H9 (cell line): ENCODE results near the gene DIPK1B. TPM values are rescaled to one million over a fixed set of nuclear protein-coding genes. Genes with fewer than 3 reads are reported as not detected.

Experiments used
- DNase-seq: peaks from one replicate; pipeline ENCODE4 v3.0.0-alpha.2; 2017
- H2AFZ ChIP-seq: one replicate; pipeline ENCODE4 v1.6.1; 2013; ENCODE audit warnings: mild to moderate bottlenecking, low read length, control low read depth, moderate library complexity
- H2AK5ac ChIP-seq: 2 replicates; pipeline ENCODE4 v1.6.1; 2013; ENCODE audit warnings: low read length, control low read depth, mixed read lengths; ENCODE audit not compliant: insufficient read length
- H2BK120ac ChIP-seq: one replicate; pipeline ENCODE4 v1.6.1; 2013; ENCODE audit warnings: low read depth, mild to moderate bottlenecking, low read length, control low read depth, inconsistent platforms; ENCODE audit not compliant: poor library complexity, severe bottlenecking
- H2BK12ac ChIP-seq: 2 replicates; pipeline ENCODE4 v1.6.1; 2013; ENCODE audit warnings: low read length, control low read depth, mixed read lengths, low read depth; ENCODE audit not compliant: insufficient read length
- H2BK15ac ChIP-seq: 2 replicates; pipeline ENCODE4 v1.6.1; 2013; ENCODE audit warnings: low read depth, low read length, control low read depth
- H2BK20ac ChIP-seq: one replicate; pipeline ENCODE4 v1.6.1; 2013; ENCODE audit warnings: low read depth, mild to moderate bottlenecking, low read length, control low read depth, inconsistent platforms; ENCODE audit not compliant: poor library complexity, severe bottlenecking
- H2BK5ac ChIP-seq: 2 replicates; pipeline ENCODE4 v1.6.1; 2013; ENCODE audit warnings: low read length, control low read depth, mixed read lengths; ENCODE audit not compliant: insufficient read length
- H3K14ac ChIP-seq: 2 replicates; pipeline ENCODE4 v1.6.1; 2013; ENCODE audit warnings: low read length, control low read depth; ENCODE audit not compliant: insufficient read depth
- H3K18ac ChIP-seq: 2 replicates; pipeline ENCODE4 v1.6.1; 2013; ENCODE audit warnings: low read depth, mild to moderate bottlenecking, mixed read lengths, low read length, control low read depth; ENCODE audit not compliant: insufficient read length
- H3K23ac ChIP-seq: 2 replicates; pipeline ENCODE4 v1.6.1; 2013; ENCODE audit warnings: low read length, control low read depth, mixed read lengths, low read depth; ENCODE audit not compliant: insufficient read length
- H3K23me2 ChIP-seq: 2 replicates; pipeline ENCODE4 v1.6.1; 2013; ENCODE audit warnings: low read depth, mild to moderate bottlenecking, mixed read lengths, low read length, control low read depth; ENCODE audit not compliant: insufficient read length, poor library complexity, severe bottlenecking
- H3K27ac ChIP-seq: 2 replicates; pipeline ENCODE4 v1.5.1; 2013; ENCODE audit warnings: low read length, control low read depth, mixed read lengths, low read depth; ENCODE audit not compliant: insufficient read length
- H3K27me3 ChIP-seq: 2 replicates; pipeline ENCODE4 v1.6.1; 2013; ENCODE audit warnings: low read length, control low read depth, inconsistent platforms; ENCODE audit not compliant: insufficient read depth
- H3K4ac ChIP-seq: 2 replicates; pipeline ENCODE4 v1.6.1; 2013; ENCODE audit warnings: low read depth, mild to moderate bottlenecking, control low read depth, inconsistent platforms, low read length, moderate library complexity
- H3K4me1 ChIP-seq: 2 replicates; pipeline ENCODE4 v1.6.1; 2013; ENCODE audit warnings: low read length, control low read depth, inconsistent platforms; ENCODE audit not compliant: insufficient read depth
- H3K4me2 ChIP-seq: 2 replicates; pipeline ENCODE4 v1.6.1; 2013; ENCODE audit warnings: low read length, control low read depth, mixed read lengths; ENCODE audit not compliant: insufficient read length, insufficient read depth
- H3K56ac ChIP-seq: 2 replicates; pipeline ENCODE4 v1.6.1; 2013; ENCODE audit warnings: low read depth, mild to moderate bottlenecking, mixed read lengths, low read length, control low read depth; ENCODE audit not compliant: insufficient read length
- H3K79me1 ChIP-seq: 2 replicates; pipeline ENCODE4 v1.6.1; 2013; ENCODE audit warnings: low read depth, mild to moderate bottlenecking, moderate library complexity, low read length, control low read depth, inconsistent platforms; ENCODE audit not compliant: insufficient read depth, poor library complexity, severe bottlenecking
- H3K79me2 ChIP-seq: 2 replicates; pipeline ENCODE4 v1.6.1; 2013; ENCODE audit warnings: low read length, control low read depth, inconsistent platforms; ENCODE audit not compliant: insufficient read depth
- H3K9ac ChIP-seq: 2 replicates; pipeline ENCODE4 v1.6.1; 2013; ENCODE audit warnings: low read length, control low read depth, mixed read lengths; ENCODE audit not compliant: insufficient read length; ENCODE audit errors: extremely low read depth
- H3K9me3 ChIP-seq: one replicate; pipeline ENCODE4 v1.6.1; 2013; ENCODE audit warnings: low read depth, low read length, inconsistent platforms; ENCODE audit not compliant: control insufficient read depth
- H3T11ph ChIP-seq: one replicate; pipeline ENCODE4 v1.6.1; 2013; ENCODE audit warnings: mild to moderate bottlenecking, low read length, control low read depth, inconsistent platforms
- H4K20me1 ChIP-seq: one replicate; pipeline ENCODE4 v1.6.1; 2013; ENCODE audit not compliant: control insufficient read depth, insufficient read length, insufficient read depth
- H4K5ac ChIP-seq: 2 replicates; pipeline ENCODE4 v1.6.1; 2013; ENCODE audit warnings: low read depth, mild to moderate bottlenecking, mixed read lengths, low read length, control low read depth; ENCODE audit not compliant: insufficient read length
- H4K8ac ChIP-seq: replicated peaks from 2 replicates; pipeline ENCODE4 v1.6.1; 2013; ENCODE audit warnings: low read length, control low read depth, mixed read lengths, low read depth; ENCODE audit not compliant: insufficient read length
- H4K91ac ChIP-seq: 2 replicates; pipeline ENCODE4 v1.6.1; 2013; ENCODE audit warnings: low read depth, mild to moderate bottlenecking, moderate library complexity, mixed read lengths, low read length, control low read depth; ENCODE audit not compliant: insufficient read length
- H3K27ac Mint-ChIP-seq, 3 experiments: 2 replicates in 2 of 3; 3 replicates in 1 of 3; pipeline ENCODE4 v1.8.0; 2020 to 2021; ENCODE audit warnings: mixed read lengths in 3 of 3, mild to moderate bottlenecking in 1 of 3, moderate library complexity in 1 of 3
- H3K27me3 Mint-ChIP-seq: 2 replicates; pipeline ENCODE4 v1.8.0; 2021; ENCODE audit warnings: low read depth, mild to moderate bottlenecking, moderate library complexity, mixed read lengths
- H3K36me3 Mint-ChIP-seq, 3 experiments: 2 replicates in 2 of 3; 3 replicates in 1 of 3; pipeline ENCODE4 v1.8.0; 2020 to 2021; ENCODE audit warnings: low read depth in 3 of 3, mixed read lengths in 3 of 3; ENCODE audit not compliant: insufficient read depth in 1 of 3
- H3K4me1 Mint-ChIP-seq, 2 experiments: 2 replicates each; pipeline ENCODE4 v1.8.0; 2020; ENCODE audit warnings: mixed read lengths in 2 of 2
- H3K4me3 Mint-ChIP-seq, 2 experiments: 2 replicates in 1 of 2; 3 replicates in 1 of 2; pipeline ENCODE4 v1.8.0; 2020 to 2021; ENCODE audit warnings: mild to moderate bottlenecking in 2 of 2, mixed read lengths in 2 of 2, moderate library complexity in 1 of 2
- H3K9me3 Mint-ChIP-seq, 2 experiments: 2 replicates in 1 of 2; 3 replicates in 1 of 2; pipeline ENCODE4 v1.8.0; 2020; ENCODE audit warnings: mild to moderate bottlenecking in 2 of 2, mixed read lengths in 2 of 2, moderate library complexity in 1 of 2
- CTCF ChIP-seq: fragments of 200-600 bp; sonication (generic); conservative IDR thresholded peaks from 3 replicates; pipeline ENCODE4 v1.8.0; 2021; ENCODE audit warnings: antibody characterized with exemption, mild to moderate bottlenecking
- WGBS: extraction: QIAGEN DNeasy Blood & Tissue Kit; methylation state at CpG from one replicate; pipeline ENCODE4 v1.1.7; 2013; ENCODE audit warnings: missing lambda C conversion rate, low lambda C conversion rate, mixed read lengths; ENCODE audit not compliant: insufficient read length; ENCODE audit errors: extremely low coverage; 5-methylcytosine and 5-hydroxymethylcytosine counted together
- total RNA-seq: library from RNA; stranded (reverse); gene quantifications from 2 replicates; pipeline ENCODE4 v1.2.1, GENCODE V29; 2021

Gene DIPK1B
- total RNA-seq, 1 experiment from 2014 or later, result 40.3 TPM

GRCh38 chr9:136743639-136744211 is 31.4 kb downstream of the DIPK1B start:
- Histone ChIP-seq H3K27me3 (no peaks in the 10 kb centered on the region), H3K23ac (no peak overlapping the region), H2AFZ (no peak overlapping the region), H3K56ac (no peak overlapping the region), H3K4me1 (no peaks in the 10 kb centered on the region), H3K27ac (no peak overlapping the region), H4K20me1 (no peaks in the 10 kb centered on the region), H3K4me2 (no peak overlapping the region), H3K14ac (no peak overlapping the region), H3K18ac (no peak overlapping the region), H3K79me1 (no peaks in the 10 kb centered on the region), H3K9me3 (no peaks in the 10 kb centered on the region), H2BK15ac (no peak overlapping the region), H2BK5ac (no peak overlapping the region), H2BK120ac (no peak overlapping the region), H2BK12ac (no peak overlapping the region), H3K4ac (no peak overlapping the region), H3T11ph (no peak overlapping the region), H3K79me2 (no peaks in the 10 kb centered on the region), H3K23me2 (peaks cover 3% of the 10 kb centered on the region), H2AK5ac (no peak overlapping the region), H3K9ac (no peak overlapping the region), H4K5ac (no peak overlapping the region), H4K91ac (no peak overlapping the region), H4K8ac (no peak overlapping the region), H2BK20ac (no peak overlapping the region)
- peaks cover 2% of the 10 kb centered on the region for H3K27me3 Mint-ChIP-seq
- no peak overlapping the region for H3K27ac Mint-ChIP-seq
- no peak for DNase-seq
- no peaks in the 10 kb centered on the region for H3K36me3 Mint-ChIP-seq
- no peaks in the 10 kb centered on the region for H3K9me3 Mint-ChIP-seq
- no peak for TF ChIP-seq CTCF
- no CpG with 5 or more reads among the region's 16 CpGs for WGBS
- no peak overlapping the region for H3K4me3 Mint-ChIP-seq
- peaks cover 0 to 16% of the 10 kb centered on the region in 2 experiments; a peak in 1 of 4 replicates for H3K4me1 Mint-ChIP-seq
